Right lobe of liver (tissue), 6 donors: ENCODE measurements around the gene KIF9. TPM values are rescaled to one million over a fixed set of nuclear protein-coding genes. Genes with fewer than 3 reads are reported as not detected.

ENCODE experiments used
- ATAC-seq, 4 donors: fragments of 200-7000 bp; cut with Tn5 transposase; one replicate each; pipeline ENCODE4 v1.9.1; 2020; ENCODE audit warnings: mild to moderate bottlenecking in 4 of 4, moderate library complexity in 4 of 4
- DNase-seq, 3 donors: peaks; one replicate each; pipeline ENCODE4 v3.0.0-alpha.2; 2020
- H3K27ac ChIP-seq, 3 donors: fragments of 200-600 bp; one replicate each; pipeline ENCODE4 v1.8.0; 2022
- H3K27me3 ChIP-seq, 2 donors: fragments of 200-600 bp; one replicate each; pipeline ENCODE4 v1.8.0; 2022
- H3K36me3 ChIP-seq, 4 donors: fragments of 200-600 bp; sonication (generic) in 1 of 4; one replicate each; pipeline versions ENCODE4 v1.5.1 to v1.8.0; 2017 to 2022; ENCODE audit warnings: control low read depth in 1 of 4
- H3K4me1 ChIP-seq, 4 donors: fragments of 200-600 bp; sonication (generic) in 1 of 4; one replicate each; pipeline versions ENCODE4 v1.5.1 to v1.8.0; 2017 to 2022; ENCODE audit warnings: control low read depth in 1 of 4
- H3K4me3 ChIP-seq, 3 donors: fragments of 200-600 bp; one replicate each; pipeline ENCODE4 v1.8.0; 2022
- H3K9me3 ChIP-seq, 4 donors: fragments of 200-600 bp; sonication (generic) in 1 of 4; one replicate each; pipeline versions ENCODE4 v1.5.1 to v1.8.0; 2017 to 2022; ENCODE audit warnings: control low read depth in 1 of 4
- POLR2A ChIP-seq: fragments of 450-650 bp; IDR thresholded peaks from one replicate; pipeline ENCODE4 v1.6.1; 2017; ENCODE audit warnings: antibody characterized with exemption, mild to moderate bottlenecking
- WGBS: methylation state at CpG from one replicate; pipeline ENCODE4 v1.1.6; 2018; ENCODE audit warnings: low coverage, low lambda C conversion rate; ENCODE audit not compliant: insufficient coverage; ENCODE audit errors: missing lambda C conversion rate; 5-methylcytosine and 5-hydroxymethylcytosine counted together
- intact Hi-C, 2 donors: fragments of 100-400 bp; cut with DNase I; formaldehyde crosslinking; loops; one replicate each; pipeline versions ENCODE4 v1.11.2 to v1.14.1; 2022
- total RNA-seq, 6 experiments: library from RNA; depleted of rRNA in 2 of 6; stranded (reverse); fragments of >200 nt in 2 of 6; fragmentation: NEBNext Ultra II Directional in 3 of 6; extraction: Animal tissue kit (Norgen Biotek cat#: 25700) in 3 of 6; gene quantifications; one replicate each; pipeline versions ENCODE4 v1.1.0 to v1.2.4, GENCODE V29; 2016 to 2023
- TF ChIP-seq, protein P1 (sequence below), 4 donors: fragments of 200-600 bp in 3 of 4; fragments of 450-650 bp in 1 of 4; IDR thresholded peaks; one replicate each; pipeline versions ENCODE4 v1.5.1 to v1.8.0; 2016 to 2022; ENCODE audit warnings: antibody characterized with exemption in 4 of 4, mild to moderate bottlenecking in 2 of 4
- donor health status: DM: no; HTN: yes; CAD: no.
- donor health status: DM: no; HTN: no; CAD: no.
- donor health status: DM: no; HTN: no; CAD: no.
- donor health status: DM: no; HTN: yes; CAD: no.
- donor health status: DM: no; HTN: yes; CAD: no.

KIF9 gene
- total RNA-seq, 6 experiments from 2014 or later, result 2.1 to 4.7 (median 3.2) TPM

GRCh38 chr3:47243419-47244147, 39.0 kb downstream of the KIF9 start:
- ATAC-seq (peak; percentile 28 to 59 (median 38)), DNase-seq (no peak)
- Histone ChIP-seq H3K4me3 (no peak overlapping the region), H3K4me1 (no peaks in the 10 kb centered on the region), H3K9me3 (no peaks in the 10 kb centered on the region), H3K36me3 (no peaks in the 10 kb centered on the region), H3K27ac (no peak overlapping the region), H3K27me3 (no peaks in the 10 kb centered on the region)
- TF ChIP-seq POLR2A, result no peak
- TF ChIP-seq, protein P1, sequence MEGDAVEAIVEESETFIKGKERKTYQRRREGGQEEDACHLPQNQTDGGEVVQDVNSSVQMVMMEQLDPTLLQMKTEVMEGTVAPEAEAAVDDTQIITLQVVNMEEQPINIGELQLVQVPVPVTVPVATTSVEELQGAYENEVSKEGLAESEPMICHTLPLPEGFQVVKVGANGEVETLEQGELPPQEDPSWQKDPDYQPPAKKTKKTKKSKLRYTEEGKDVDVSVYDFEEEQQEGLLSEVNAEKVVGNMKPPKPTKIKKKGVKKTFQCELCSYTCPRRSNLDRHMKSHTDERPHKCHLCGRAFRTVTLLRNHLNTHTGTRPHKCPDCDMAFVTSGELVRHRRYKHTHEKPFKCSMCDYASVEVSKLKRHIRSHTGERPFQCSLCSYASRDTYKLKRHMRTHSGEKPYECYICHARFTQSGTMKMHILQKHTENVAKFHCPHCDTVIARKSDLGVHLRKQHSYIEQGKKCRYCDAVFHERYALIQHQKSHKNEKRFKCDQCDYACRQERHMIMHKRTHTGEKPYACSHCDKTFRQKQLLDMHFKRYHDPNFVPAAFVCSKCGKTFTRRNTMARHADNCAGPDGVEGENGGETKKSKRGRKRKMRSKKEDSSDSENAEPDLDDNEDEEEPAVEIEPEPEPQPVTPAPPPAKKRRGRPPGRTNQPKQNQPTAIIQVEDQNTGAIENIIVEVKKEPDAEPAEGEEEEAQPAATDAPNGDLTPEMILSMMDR (IDR thresholded peaks at IDR 0.05), result no peak
- intact Hi-C loops, result no loop called here
- WGBS, result 75% methylated on average over 2 of the region's 9 CpGs

DNA sequence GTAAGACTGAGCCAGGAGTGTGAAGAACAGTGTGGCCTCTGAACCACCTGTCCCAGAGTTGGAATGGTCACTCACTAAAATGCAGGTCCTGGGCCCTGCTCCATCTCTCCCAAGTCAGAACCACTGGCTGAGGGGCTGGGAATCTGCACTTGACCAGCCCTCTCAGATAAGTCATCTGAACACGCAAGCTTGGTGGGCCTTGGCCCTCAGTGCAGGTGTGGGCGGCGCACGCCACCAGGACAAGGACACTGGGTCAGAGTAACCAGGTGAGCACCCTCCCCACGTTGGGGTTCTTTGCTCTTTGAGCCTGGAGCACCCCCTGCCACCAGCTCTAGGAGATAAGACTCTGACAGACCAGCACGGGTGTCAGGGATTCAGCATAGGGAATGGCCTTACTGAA, 42.7 kb downstream of the KIF9 start:
- intact Hi-C loops, result no loop called here
- H3K27me3 ChIP-seq, result no peaks in the 10 kb centered on the region
- no peaks in the 10 kb centered on the region for H3K9me3 ChIP-seq
- no CpG with 5 or more reads among the region's 6 CpGs for WGBS
- no peak for TF ChIP-seq POLR2A
- TF ChIP-seq, protein P1 (IDR thresholded peaks at IDR 0.05), result no peak
- H3K27ac ChIP-seq, result no peak overlapping the region
- no peak for ATAC-seq
- no peaks in the 10 kb centered on the region for H3K36me3 ChIP-seq
- DNase-seq, result no peak
- H3K4me1 ChIP-seq, result peaks cover 0 to 3% (median 1%) of the 10 kb centered on the region in 4 donors
- H3K4me3 ChIP-seq, result no peak overlapping the region

GRCh38 chr3:47238017-47238416, 44.6 kb downstream of the KIF9 start:
- intact Hi-C loops, result no loop called here
- TF ChIP-seq POLR2A, result no peak
- TF ChIP-seq, protein P1 (IDR thresholded peaks at IDR 0.05), result no peak
- Histone ChIP-seq H3K4me3 (no peak overlapping the region), H3K9me3 (no peaks in the 10 kb centered on the region), H3K36me3 (no peaks in the 10 kb centered on the region), H3K4me1 (peaks cover 0 to 10% (median 3%) of the 10 kb centered on the region in 4 donors), H3K27me3 (no peaks in the 10 kb centered on the region), H3K27ac (no peak overlapping the region)
- no peak for DNase-seq
- ATAC-seq, result no peak
- 88% methylated on average over 3 of the region's 3 CpGs for WGBS

DNA sequence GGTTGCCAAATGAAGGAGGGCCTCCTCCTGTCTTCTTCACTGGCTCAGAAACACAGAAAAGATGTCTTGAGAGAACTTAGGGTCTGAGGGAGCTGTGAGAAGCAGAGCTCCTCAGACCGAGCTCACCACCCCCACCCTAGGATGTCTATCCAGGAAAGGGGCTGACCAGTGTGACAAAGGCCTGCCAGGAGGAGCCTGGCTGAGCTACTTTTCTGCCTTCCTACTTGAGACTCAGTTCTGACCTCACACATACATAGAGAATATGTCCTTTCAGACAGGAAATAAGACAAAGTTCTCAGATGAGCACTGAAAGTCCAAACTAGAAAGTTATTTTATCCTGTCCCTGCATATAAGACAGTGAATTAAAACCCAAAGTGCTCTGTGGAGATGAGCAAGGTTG, 54.5 kb downstream of the KIF9 start:
- Histone ChIP-seq H3K4me1 (no peaks in the 10 kb centered on the region), H3K27ac (peak overlapping the region in 2 of 3 donors; percentile 16 to 37), H3K27me3 (no peaks in the 10 kb centered on the region), H3K36me3 (no peaks in the 10 kb centered on the region), H3K9me3 (no peaks in the 10 kb centered on the region), H3K4me3 (no peak overlapping the region)
- DNase-seq (no peak), ATAC-seq (peak; percentile 31 to 60 (median 51))
- WGBS, result 14% methylated on average over 1 of the region's 1 CpG
- TF ChIP-seq, protein P1 (IDR thresholded peaks at IDR 0.05), result no peak
- no peak for TF ChIP-seq POLR2A
- intact Hi-C loops, result no loop called here
